GM12878 (cell line): ENCODE data around the gene DCAF5.

Experiments
- ESRRA ChIP-seq: IDR thresholded peaks from 2 replicates; pipeline ENCODE4 v1.6.1; 2012; ENCODE audit warnings: mild to moderate bottlenecking, low read length, improper control_type of control experiment
- EZH2 ChIP-seq: IDR thresholded peaks from 2 replicates; pipeline ENCODE4 v1.6.1; 2012; ENCODE audit warnings: low read depth, mild to moderate bottlenecking, control low read depth, inconsistent platforms, low read length, borderline replicate concordance; ENCODE audit not compliant: control insufficient read depth
- MYC ChIP-seq: IDR thresholded peaks from 2 replicates; pipeline ENCODE4 v1.6.1; 2011; ENCODE audit warnings: mild to moderate bottlenecking, low read length, moderate library complexity, inconsistent platforms; ENCODE audit not compliant: insufficient read depth, insufficient replicate concordance, insufficient read length, severe bottlenecking
- NRF1 ChIP-seq: conservative IDR thresholded peaks from 2 replicates; pipeline ENCODE4 v1.6.1; 2011; ENCODE audit warnings: mild to moderate bottlenecking, low read depth, low read length, improper control_type of control experiment
- RAD21 ChIP-seq: IDR thresholded peaks from 2 replicates; pipeline ENCODE4 v1.6.1; 2011; ENCODE audit warnings: mild to moderate bottlenecking, low read depth, low read length, moderate library complexity; ENCODE audit not compliant: insufficient read depth
- SMAD1 ChIP-seq: fragments of 450-650 bp; IDR thresholded peaks from 2 replicates; pipeline ENCODE4 v1.6.1; 2018; ENCODE audit warnings: mild to moderate bottlenecking, low read depth; ENCODE audit not compliant: partially characterized antibody
- SMARCA5 ChIP-seq: fragments of 450-650 bp; IDR thresholded peaks from 2 replicates; pipeline ENCODE4 v1.6.1; 2017; ENCODE audit warnings: mild to moderate bottlenecking
- ZBED1 ChIP-seq: IDR thresholded peaks from 2 replicates; pipeline ENCODE4 v1.6.1; 2016; ENCODE audit warnings: borderline replicate concordance
- TF ChIP-seq, protein P1 (sequence below): IDR thresholded peaks from 2 replicates; pipeline ENCODE4 v1.6.1; 2012; ENCODE audit warnings: mild to moderate bottlenecking, low read depth, low read length

DNA sequence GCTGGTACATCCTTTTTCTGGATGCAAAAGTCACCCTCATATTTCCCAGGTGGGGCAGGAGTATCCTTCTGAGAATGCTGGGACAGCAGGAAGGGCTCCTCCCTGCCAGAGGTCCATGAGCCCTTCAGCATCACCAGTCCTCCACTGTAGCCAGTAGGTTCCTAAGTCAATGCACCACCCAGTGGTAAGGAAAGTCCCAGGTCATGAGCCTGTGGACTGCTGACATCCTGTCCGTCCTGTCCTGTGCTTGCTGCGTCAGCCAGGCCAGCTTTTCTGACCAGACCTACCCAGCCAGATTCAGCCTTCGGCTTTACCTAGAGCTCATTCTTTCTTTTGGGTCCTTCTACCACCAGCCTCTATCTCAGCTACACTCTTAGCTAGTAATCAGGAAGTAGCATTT, 150.8 kb downstream of the DCAF5 start:
- TF ChIP-seq, protein P1, sequence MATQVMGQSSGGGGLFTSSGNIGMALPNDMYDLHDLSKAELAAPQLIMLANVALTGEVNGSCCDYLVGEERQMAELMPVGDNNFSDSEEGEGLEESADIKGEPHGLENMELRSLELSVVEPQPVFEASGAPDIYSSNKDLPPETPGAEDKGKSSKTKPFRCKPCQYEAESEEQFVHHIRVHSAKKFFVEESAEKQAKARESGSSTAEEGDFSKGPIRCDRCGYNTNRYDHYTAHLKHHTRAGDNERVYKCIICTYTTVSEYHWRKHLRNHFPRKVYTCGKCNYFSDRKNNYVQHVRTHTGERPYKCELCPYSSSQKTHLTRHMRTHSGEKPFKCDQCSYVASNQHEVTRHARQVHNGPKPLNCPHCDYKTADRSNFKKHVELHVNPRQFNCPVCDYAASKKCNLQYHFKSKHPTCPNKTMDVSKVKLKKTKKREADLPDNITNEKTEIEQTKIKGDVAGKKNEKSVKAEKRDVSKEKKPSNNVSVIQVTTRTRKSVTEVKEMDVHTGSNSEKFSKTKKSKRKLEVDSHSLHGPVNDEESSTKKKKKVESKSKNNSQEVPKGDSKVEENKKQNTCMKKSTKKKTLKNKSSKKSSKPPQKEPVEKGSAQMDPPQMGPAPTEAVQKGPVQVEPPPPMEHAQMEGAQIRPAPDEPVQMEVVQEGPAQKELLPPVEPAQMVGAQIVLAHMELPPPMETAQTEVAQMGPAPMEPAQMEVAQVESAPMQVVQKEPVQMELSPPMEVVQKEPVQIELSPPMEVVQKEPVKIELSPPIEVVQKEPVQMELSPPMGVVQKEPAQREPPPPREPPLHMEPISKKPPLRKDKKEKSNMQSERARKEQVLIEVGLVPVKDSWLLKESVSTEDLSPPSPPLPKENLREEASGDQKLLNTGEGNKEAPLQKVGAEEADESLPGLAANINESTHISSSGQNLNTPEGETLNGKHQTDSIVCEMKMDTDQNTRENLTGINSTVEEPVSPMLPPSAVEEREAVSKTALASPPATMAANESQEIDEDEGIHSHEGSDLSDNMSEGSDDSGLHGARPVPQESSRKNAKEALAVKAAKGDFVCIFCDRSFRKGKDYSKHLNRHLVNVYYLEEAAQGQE: no peak
- TF ChIP-seq EZH2 (no peak), SMAD1 (no peak), MYC (no peak), RAD21 (no peak), ESRRA (no peak), SMARCA5 (no peak), NRF1 (no peak), ZBED1 (no peak)
